Ammon's horn (tissue), 1 donor: ENCODE data around the gene STARD8.

Experiments
- DNase-seq: peaks from one replicate; pipeline ENCODE4 v3.0.0-alpha.2; 2016; ENCODE audit warnings: low spot score

Gene STARD8

DNA sequence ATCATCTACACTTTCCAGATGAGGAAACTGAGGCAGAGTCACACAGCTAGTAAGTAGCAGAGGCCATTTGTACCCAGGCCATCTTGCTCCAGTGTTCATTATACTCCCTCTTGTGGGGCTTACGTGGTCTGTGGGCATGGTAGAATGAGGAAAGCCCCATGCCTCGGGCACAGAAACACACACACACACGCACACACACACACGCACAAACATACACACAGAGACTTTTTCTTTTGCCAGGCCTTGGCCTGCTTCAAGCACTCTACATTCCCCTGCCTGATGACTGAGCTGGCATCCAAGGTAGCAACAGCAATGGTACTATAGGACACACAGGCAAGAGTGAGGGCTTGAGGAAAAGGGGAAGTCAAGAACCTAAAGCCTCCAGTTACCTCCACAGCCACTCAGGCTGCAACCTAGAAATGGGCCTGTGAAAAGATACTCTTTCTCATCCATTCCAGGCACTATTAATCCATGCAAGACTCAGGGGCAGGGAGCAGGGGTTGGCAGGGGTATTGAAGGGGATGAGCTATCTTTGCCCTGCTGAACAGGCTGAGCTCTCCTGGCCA, 43.6 kb downstream of the STARD8 start:
- DNase-seq = no peak

GRCh38 chrX:68691921-68692320, 44.5 kb downstream of the STARD8 start:
- no peak for DNase-seq

DNA sequence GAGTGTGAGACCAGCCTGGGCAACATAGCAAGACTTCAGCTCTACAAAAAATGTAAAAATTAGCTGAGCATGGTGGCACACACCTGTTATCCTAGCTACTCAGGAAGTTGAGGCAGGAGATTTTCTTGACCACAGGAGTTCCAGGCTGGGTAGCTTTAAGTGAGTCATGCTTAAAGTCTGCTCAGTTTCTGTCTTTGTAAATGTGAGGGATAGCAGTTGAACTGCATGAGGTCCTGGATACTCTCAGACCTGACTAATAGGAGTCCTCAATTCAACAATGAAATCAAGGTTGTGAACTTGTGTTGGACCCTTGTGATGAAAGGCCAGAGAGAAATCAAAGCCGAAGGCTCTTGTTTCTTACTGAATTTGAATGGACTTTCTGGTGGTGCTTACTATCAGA, 45.2 kb downstream of the STARD8 start:
- no peak for DNase-seq

DNA sequence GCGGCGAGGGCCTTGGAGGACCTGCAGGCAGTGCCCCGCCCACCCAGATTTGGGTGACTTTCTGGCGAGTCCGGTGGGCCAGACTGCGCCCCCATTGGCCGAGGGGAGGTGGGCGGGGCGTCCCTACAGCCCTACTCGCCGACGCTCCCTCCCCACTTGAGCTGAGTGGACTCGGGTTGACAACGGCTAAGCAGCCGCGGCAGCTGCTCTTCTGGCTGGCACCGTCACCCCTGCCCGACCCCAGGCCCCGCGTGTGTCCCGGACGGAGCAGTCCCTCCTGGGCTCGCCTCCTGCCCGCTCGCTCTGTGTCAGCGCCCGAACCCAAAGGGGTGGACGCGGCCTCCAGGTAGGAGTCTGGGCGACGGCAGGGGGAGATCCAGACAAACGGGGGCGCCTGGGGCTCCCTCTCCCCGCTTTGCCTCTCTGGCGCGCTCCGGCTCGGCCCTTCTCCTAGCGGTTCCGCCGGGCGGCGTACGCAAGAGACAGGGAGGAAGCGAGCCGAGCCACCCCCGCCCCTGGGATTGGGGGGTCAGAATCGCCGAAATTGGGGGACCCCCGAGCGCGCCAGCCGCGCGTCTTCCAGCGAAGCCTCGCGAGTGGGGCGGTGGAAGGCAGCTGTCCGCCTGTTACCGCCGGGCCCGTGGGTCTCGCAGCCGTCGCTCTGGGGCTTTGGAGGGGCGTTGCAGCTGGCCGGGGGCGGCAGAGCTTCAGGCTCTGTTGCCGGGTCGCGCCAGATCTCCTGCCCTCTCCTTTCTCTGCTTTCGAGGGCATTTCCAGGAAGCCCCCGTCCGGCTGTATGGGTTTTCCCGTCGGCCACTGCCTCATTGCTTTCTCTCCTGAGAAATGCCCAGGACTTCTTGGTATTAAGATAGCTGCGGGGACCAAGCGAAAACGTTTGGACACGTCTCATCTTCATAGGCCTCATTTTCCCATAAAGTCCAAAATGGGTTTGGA, 46.3 kb downstream of the STARD8 start:
- peak; percentile 73 for DNase-seq

- DNase-seq = no peak
Measured at GRCh38 chrX:68694435-68695205, 47.2 kb downstream of the STARD8 start.

GRCh38 chrX:68695206-68695845, 47.9 kb downstream of the STARD8 start:
- DNase-seq = no peak

GRCh38 chrX:68696267-68696990, 49.0 kb downstream of the STARD8 start:
- DNase-seq = no peak

DNA sequence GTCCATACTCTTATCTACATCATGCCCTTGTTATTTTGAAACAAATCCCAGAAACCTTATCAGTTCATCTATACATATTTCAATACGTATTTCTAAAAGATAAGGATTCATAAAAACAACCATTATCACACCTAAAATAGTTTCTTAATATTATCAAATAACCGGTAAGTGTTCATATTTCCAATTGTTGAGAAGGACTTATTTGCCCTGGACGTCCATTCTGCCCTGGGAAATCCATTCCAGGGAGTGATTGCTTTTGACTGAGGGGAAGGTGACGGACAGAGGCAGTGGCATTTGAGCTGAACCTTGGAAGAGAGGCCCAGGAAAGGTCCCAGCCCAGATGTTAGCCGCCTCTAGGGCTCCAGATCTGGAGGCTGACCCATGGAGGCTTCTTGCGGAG, 49.6 kb downstream of the STARD8 start:
- no peak for DNase-seq

DNA sequence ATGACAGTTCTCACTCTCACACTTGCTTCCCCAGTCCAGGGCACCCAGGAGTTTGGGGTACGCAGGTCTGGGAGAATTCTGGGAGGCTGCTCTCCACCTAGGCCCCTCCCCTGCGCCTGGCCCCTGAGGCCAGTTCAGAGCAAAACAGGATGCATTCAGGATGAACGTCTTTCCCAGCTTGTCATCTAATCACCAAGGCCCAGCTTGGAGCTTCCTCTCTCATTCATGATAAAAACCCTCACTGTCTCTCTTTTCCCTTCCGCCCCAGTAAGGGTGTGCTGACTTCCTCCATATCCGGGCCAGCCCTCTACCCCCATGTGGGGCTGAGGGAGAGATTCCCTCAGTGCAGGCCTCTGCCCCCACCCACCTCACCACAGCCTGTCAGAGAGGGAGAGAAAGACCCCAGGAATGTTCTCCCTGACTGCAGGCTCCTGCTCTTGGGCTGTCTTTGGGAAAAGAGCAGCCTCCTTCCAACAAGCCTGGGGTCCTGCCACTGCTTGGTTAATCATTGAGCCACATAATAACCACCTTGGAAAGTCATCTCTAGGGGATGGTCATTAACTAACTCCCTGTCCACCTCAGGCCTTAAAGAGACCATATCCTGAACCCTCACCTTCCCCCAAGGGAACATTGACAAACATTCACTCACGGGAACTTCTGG, 50.1 kb downstream of the STARD8 start:
- DNase-seq = no peak

DNA sequence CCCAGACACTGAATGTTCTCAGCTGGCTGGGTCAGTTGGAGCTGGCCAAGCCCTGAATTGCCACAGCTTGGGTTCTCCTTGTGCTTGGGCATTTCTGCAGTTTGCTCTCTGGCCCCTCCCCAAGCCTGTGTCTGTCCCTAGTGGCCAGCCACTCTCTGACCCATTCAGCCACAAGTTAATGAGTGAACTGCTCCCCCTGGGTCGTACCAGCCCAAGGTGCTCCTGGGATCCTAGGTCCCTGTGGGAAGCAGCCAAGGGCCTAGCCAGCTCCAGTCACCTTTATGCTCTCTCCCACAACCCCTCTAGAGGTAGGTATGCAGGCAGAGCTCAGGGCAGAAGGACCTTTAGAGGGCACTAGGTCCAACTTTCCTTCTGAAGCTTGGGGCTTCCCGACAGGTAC, 51.5 kb downstream of the STARD8 start:
- no peak for DNase-seq

DNA sequence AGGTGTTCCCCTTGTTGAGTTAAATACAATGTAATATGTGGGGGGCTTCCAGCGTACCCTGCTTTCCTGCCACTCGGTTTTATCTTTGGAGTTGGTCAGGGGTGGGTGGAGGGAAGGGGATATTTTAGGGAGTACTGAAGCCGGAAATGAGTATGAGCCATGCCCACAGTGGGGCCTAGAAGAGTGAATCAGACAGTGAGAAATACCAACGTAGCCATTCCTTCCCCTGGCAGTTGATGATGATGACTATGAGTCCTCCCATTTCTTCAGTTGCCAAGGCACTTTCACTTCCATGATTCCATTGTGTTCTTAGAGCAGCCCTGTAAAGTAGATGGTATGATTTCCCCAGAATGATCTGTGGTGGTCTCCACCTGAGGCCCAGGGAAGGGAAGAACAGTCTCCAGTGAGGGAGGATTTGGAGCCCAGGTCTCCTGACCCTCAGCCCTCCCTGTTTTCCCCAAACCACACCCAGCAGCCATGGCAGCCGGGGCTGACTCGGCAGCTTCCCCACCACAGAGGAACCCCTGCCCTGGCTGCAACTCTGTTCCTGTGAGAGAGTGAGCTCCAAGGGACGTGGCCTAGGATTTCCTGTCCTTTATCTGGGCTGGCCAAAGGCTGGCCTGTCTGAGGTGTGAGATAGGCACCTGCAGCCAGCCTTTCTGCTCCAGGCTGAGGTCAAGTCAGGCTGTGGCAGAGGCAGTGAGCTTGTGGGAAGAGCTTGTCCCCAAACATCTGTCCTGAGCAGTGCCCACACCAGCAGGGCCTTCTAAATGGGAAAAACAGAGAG, 52.7 kb downstream of the STARD8 start:
- DNase-seq = no peak

- no peak for DNase-seq
Measured at GRCh38 chrX:68703369-68703768, 55.9 kb downstream of the STARD8 start.

GRCh38 chrX:68703846-68704245, 56.4 kb downstream of the STARD8 start:
- DNase-seq = peak; percentile 6

DNA sequence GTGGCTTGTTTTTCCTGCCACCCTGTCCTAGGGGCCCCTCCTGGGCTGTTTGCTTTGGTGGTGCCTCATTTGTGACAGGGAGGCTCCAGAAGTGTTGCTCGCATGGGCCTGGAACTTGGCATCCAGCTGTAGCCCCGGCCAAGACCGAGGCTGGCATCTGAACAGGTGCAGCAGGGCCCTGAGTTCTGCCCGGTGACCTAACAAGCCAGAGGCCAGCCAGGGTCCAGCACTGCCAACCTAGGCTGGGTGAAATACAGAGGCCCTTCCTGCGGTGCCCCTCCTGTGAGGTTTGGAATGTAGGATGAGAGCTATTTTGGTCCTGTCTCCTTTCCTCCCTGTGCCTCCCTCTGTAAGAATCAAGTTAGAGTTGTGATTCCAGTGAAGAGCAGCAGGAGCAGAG, 58.5 kb downstream of the STARD8 start:
- DNase-seq = no peak

- no peak for DNase-seq
Measured at GRCh38 chrX:68708503-68709290, 61.2 kb downstream of the STARD8 start.

DNA sequence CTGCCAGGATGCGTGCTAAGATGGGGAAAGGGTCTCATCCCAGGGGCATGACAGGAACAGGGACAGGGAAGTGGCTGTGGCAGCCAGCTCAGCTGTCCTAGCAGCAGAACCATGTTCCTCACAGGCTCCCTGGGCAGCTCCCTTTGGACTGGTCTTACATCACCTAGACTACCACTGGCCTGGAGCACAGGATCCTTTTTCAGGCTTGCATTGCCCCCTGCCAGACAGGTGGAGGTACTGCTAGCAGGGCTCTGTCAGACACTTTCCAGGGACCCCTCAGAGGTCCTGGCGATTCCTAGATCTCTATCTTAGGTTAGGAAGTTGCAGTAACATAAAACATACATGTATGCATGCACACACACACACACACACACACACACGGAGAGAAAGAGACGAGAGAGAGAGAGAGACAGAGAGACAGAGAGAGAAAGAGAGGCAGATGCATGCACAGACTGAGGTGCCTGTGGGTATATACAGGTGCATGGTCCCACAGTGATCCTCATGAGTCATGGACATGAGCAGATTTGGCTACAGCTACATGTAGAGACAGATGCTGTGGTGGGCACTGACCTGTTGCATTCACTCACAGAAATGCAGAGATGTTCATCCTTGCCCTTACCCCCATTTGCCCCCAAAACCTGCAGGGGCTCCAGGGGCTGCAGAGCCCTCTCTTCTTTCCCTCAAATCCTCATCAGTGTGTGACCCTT, 63.6 kb downstream of the STARD8 start:
- DNase-seq = peak; percentile 7

GRCh38 chrX:68711845-68712244, 64.4 kb downstream of the STARD8 start:
- no peak for DNase-seq

GRCh38 chrX:68714856-68715255, 67.4 kb downstream of the STARD8 start:
- no peak for DNase-seq

- DNase-seq = no peak
Measured at GRCh38 chrX:68717196-68717595, 69.7 kb downstream of the STARD8 start.
